Neutrophil (primary cell): ENCODE results near the gene SLC7A1.

Source experiments
- H3K27ac ChIP-seq: fragments of 200-600 bp; sonication (generic); 2 replicates; pipeline ENCODE4 v1.5.1; 2016; ENCODE audit warnings: mild to moderate bottlenecking, moderate library complexity
- H3K27me3 ChIP-seq: fragments of 200-600 bp; sonication (generic); 2 replicates; pipeline ENCODE4 v1.6.0; 2016; ENCODE audit warnings: mild to moderate bottlenecking
- H3K36me3 ChIP-seq: fragments of 200-600 bp; sonication (generic); 2 replicates; pipeline ENCODE4 v1.5.1; 2017
- H3K4me1 ChIP-seq, 2 experiments: fragments of 200-600 bp in 1 of 2; sonication (generic) in 1 of 2; 1 replicate in 1 of 2; 2 replicates in 1 of 2; pipeline versions ENCODE4 v1.5.1 to v1.6.1; 2013 to 2016; ENCODE audit warnings: low read depth in 1 of 2, low read length in 1 of 2, mild to moderate bottlenecking in 1 of 2, moderate library complexity in 1 of 2; ENCODE audit not compliant: control insufficient read depth in 1 of 2, insufficient read depth in 1 of 2
- H3K4me3 ChIP-seq, 2 experiments: fragments of 200-600 bp in 1 of 2; sonication (generic) in 1 of 2; 1 replicate in 1 of 2; 2 replicates in 1 of 2; pipeline ENCODE4 v1.5.1; 2013 to 2016; ENCODE audit warnings: low read depth in 1 of 2, low read length in 1 of 2, mild to moderate bottlenecking in 1 of 2, moderate library complexity in 1 of 2
- H3K9me3 ChIP-seq: fragments of 200-600 bp; sonication (generic); 2 replicates; pipeline ENCODE4 v1.5.1; 2016
- TF ChIP-seq, protein P1 (sequence below): fragments of 200-600 bp; sonication (generic); IDR thresholded peaks from 2 replicates; pipeline ENCODE4 v1.5.1; 2016; ENCODE audit warnings: antibody characterized with exemption

The SLC7A1 gene

DNA sequence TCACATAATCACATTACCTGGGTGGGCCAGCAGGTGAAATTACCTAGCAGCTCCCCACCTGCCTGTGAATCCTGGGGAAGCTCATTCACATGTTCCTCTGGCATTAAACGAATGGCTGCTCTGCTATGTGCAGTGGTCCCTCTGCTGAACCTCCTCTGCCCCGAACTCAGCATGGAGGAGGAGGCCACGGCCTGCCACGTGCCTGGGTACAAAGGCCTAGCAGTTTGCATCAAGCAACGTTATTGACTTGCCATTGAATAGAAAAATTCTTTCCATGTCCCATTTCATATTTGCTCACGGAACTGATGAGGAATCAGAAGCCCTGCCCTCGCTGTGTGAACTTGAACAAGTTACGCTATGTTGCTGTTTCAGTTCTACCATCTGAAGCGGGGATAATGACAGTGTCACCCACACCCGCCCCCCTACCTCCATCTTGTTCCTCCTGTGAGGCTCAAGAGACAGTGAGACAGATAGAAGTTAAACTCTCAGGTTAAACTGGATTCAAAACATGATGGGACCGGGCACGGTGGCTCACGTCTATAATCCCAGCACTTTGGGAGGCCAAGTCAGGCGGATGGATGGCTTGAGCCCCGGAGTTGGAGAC is 25.3 kb downstream of the SLC7A1 start:
- Histone ChIP-seq H3K27me3 (no peaks in the 10 kb centered on the region), H3K36me3 (no peaks in the 10 kb centered on the region), H3K4me3 (no peak overlapping the region), H3K27ac (no peak overlapping the region), H3K9me3 (no peaks in the 10 kb centered on the region), H3K4me1 (peaks cover 0 to 8% of the 10 kb centered on the region in 2 experiments)
- TF ChIP-seq, protein P1, sequence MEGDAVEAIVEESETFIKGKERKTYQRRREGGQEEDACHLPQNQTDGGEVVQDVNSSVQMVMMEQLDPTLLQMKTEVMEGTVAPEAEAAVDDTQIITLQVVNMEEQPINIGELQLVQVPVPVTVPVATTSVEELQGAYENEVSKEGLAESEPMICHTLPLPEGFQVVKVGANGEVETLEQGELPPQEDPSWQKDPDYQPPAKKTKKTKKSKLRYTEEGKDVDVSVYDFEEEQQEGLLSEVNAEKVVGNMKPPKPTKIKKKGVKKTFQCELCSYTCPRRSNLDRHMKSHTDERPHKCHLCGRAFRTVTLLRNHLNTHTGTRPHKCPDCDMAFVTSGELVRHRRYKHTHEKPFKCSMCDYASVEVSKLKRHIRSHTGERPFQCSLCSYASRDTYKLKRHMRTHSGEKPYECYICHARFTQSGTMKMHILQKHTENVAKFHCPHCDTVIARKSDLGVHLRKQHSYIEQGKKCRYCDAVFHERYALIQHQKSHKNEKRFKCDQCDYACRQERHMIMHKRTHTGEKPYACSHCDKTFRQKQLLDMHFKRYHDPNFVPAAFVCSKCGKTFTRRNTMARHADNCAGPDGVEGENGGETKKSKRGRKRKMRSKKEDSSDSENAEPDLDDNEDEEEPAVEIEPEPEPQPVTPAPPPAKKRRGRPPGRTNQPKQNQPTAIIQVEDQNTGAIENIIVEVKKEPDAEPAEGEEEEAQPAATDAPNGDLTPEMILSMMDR = no peak

DNA sequence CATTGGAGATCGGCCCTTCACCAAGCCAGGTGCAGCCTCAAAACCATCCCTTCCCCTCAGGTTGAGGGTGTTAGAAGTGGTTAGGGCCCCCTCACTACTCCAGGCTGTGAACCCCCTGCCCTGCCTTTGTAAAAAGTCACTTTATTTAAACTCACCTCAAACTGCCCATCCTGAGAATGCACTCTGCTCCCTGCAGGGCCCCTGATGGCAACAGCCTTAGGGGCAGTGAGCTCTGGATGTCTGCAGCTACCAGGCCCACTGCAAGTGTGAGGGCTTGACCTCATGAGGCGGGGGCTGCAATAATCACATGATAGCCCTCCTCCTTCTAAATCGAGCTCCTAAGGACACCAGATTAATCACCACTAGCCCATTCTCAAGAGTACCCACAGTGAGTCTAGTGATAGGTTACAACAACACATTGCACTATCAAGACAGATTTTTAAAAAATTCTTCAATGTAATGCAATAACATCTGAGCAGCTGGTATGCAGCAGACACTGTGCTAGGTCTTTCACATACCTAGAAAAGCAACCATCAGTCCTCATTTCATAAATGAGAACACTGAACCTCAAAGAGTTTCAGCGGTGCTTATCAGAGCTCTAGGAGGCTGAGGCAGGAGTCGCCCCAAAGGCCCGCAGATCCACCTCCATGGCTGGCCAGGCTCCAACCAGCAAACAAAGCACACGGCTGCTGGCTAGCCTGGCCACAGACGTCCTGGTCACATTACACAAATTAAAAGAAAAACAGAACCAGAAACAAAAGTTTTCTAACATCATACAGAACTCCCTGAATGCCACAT is 26.0 kb downstream of the SLC7A1 start:
- Histone ChIP-seq H3K27ac (no peak overlapping the region), H3K36me3 (no peaks in the 10 kb centered on the region), H3K9me3 (no peaks in the 10 kb centered on the region), H3K4me3 (no peak overlapping the region), H3K4me1 (peaks cover 0 to 8% of the 10 kb centered on the region in 2 experiments), H3K27me3 (no peaks in the 10 kb centered on the region)
- TF ChIP-seq, protein P1 = no peak

DNA sequence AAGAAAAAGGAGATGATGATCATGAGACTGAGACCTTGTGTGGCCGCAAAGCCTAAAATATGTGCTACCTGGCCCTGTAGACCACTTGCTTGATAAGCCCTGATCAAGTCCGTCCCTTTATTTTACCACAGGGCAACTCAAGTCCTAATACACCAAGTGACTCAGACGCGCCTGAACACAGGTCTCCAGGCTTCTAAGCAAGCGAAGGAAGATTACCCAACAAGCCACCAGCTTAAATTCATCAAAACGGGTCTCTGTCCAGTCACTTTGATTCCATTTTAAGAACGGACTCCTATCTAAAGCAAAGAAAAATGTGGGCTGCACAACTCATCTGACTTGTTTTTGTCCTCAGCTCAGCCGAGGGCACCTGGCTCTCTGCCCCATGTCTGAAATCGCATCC is 26.8 kb downstream of the SLC7A1 start:
- Histone ChIP-seq H3K4me3 (no peak overlapping the region), H3K27me3 (no peaks in the 10 kb centered on the region), H3K36me3 (no peaks in the 10 kb centered on the region), H3K4me1 (peaks cover 0 to 8% of the 10 kb centered on the region in 2 experiments), H3K9me3 (no peaks in the 10 kb centered on the region), H3K27ac (no peak overlapping the region)
- TF ChIP-seq, protein P1 = no peak

DNA sequence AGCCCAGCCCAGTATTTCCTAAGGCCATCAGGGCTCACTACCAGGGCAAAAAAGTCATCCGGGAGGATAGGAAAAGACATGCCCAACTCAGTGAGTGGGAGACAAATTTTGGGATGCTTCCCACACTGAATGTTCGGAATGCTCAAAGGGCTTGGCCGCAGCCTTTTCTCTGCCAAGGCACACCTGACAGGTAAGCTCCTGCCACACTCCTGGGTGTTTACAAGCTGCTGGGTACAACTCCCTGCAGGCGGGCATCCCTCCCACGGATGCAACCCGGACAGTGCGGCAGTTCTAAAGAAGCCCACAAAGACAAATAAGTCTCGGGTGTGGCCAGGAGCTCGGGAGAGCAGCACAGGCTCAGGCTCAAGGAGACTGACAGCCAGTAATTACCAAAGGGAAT is 28.1 kb downstream of the SLC7A1 start:
- Histone ChIP-seq H3K4me1 (no peaks in the 10 kb centered on the region), H3K4me3 (no peak overlapping the region), H3K9me3 (no peaks in the 10 kb centered on the region), H3K36me3 (no peaks in the 10 kb centered on the region), H3K27me3 (no peaks in the 10 kb centered on the region), H3K27ac (no peak overlapping the region)
- TF ChIP-seq, protein P1 = no peak

DNA sequence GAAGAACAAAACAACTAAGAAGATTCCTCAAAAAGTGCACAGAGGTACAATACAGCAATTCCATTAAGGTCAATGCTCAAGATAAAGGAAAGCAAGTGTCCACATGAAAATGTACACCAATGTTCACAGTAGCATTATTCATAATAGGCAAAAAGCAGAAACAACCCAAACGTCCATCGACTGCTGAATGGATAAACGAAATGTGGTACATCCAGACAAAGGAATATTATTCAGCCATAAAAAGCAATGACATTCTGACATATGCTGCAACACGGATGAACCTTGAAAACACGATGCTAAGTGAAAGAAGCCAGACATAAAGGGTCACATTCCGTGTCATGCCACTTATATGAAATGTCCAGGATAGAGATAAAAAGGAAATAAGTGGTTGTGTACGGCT is 29.3 kb downstream of the SLC7A1 start:
- H3K4me1 ChIP-seq = no peaks in the 10 kb centered on the region
- no peaks in the 10 kb centered on the region for H3K27me3 ChIP-seq
- no peak overlapping the region for H3K27ac ChIP-seq
- H3K4me3 ChIP-seq = no peak overlapping the region
- H3K9me3 ChIP-seq = no peaks in the 10 kb centered on the region
- TF ChIP-seq, protein P1 = no peak
- no peaks in the 10 kb centered on the region for H3K36me3 ChIP-seq
